ENCODE measurements around the gene KIF6. TPM values are rescaled to one million over a fixed set of nuclear protein-coding genes. Genes with fewer than 3 reads are reported as not detected.

KIF6 gene
- total RNA-seq, 4 donors from 2014 or later, result under 0.01 to 0.34 (median 0.19) TPM; not detected in 1

- TF ChIP-seq CTCF (IDR thresholded peaks at IDR 0.05; ENCODE audit: low read depth), result no peak
Observed at GRCh38 chr6:39610221-39610620, 115.0 kb downstream of the KIF6 start.

GRCh38 chr6:39608652-39609345 is 116.4 kb downstream of the KIF6 start:
- TF ChIP-seq CTCF (IDR thresholded peaks at IDR 0.05; ENCODE audit: low read depth), result no peak

- TF ChIP-seq CTCF (IDR thresholded peaks at IDR 0.05; ENCODE audit: low read depth), result no peak
Observed at GRCh38 chr6:39602601-39603519, 122.3 kb downstream of the KIF6 start.

GRCh38 chr6:39599973-39600372 is 125.2 kb downstream of the KIF6 start:
- no peak for TF ChIP-seq CTCF (IDR thresholded peaks at IDR 0.05; ENCODE audit: low read depth)

- TF ChIP-seq CTCF (IDR thresholded peaks at IDR 0.05; ENCODE audit: low read depth), result no peak
Observed at GRCh38 chr6:39599341-39599740, 125.9 kb downstream of the KIF6 start.

GRCh38 chr6:39594285-39594684 is 130.9 kb downstream of the KIF6 start:
- no peak for TF ChIP-seq CTCF (IDR thresholded peaks at IDR 0.05; ENCODE audit: low read depth)

GRCh38 chr6:39593646-39594045 is 131.6 kb downstream of the KIF6 start:
- no peak for TF ChIP-seq CTCF (IDR thresholded peaks at IDR 0.05; ENCODE audit: low read depth)
